HCT116 (cell line): ENCODE results near the gene EPHA3.

Source experiments
- ATF3 ChIP-seq: IDR thresholded peaks from 2 replicates; pipeline ENCODE4 v1.6.1; 2012
- CEBPB ChIP-seq: IDR thresholded peaks from 2 replicates; pipeline ENCODE4 v1.6.1; 2012; ENCODE audit warnings: low read depth
- CTCF ChIP-seq, 3 experiments: fragments of 200-600 bp in 1 of 3; sonication (generic) in 1 of 3; IDR thresholded peaks in 2 of 3; conservative IDR thresholded peaks in 1 of 3; 2 replicates each; pipeline ENCODE4 v1.5.1; 2012 to 2017; ENCODE audit warnings: low read depth in 2 of 3, low read length in 2 of 3, antibody characterized with exemption in 1 of 3, borderline replicate concordance in 1 of 3, control low read depth in 1 of 3, mild to moderate bottlenecking in 1 of 3, mixed read lengths in 1 of 3, mixed run types in 1 of 3, moderate library complexity in 1 of 3; ENCODE audit not compliant: insufficient read depth in 1 of 3
- EGR1 ChIP-seq: IDR thresholded peaks from 2 replicates; pipeline ENCODE4 v1.6.1; 2012; ENCODE audit warnings: low read depth
- EZH2 ChIP-seq: fragments of 200-600 bp; sonication (generic); IDR thresholded peaks from 2 replicates; pipeline ENCODE4 v1.6.1; 2017; ENCODE audit warnings: antibody characterized with exemption, mixed run types
- FOSL1 ChIP-seq: IDR thresholded peaks from 2 replicates; pipeline ENCODE4 v1.6.1; 2012; ENCODE audit warnings: low read depth
- POLR2A ChIP-seq: IDR thresholded peaks from 2 replicates; pipeline ENCODE4 v1.7.0; 2011; ENCODE audit warnings: borderline replicate concordance; ENCODE audit not compliant: insufficient read depth, insufficient read length; ENCODE audit errors: extremely low read depth
- POLR2AphosphoS5 ChIP-seq: IDR thresholded peaks from 2 replicates; pipeline ENCODE4 v1.6.1; 2011; ENCODE audit warnings: mild to moderate bottlenecking, low read depth, low read length, moderate library complexity
- RAD21 ChIP-seq: IDR thresholded peaks from 2 replicates; pipeline ENCODE4 v1.6.1; 2012; ENCODE audit warnings: low read depth, mild to moderate bottlenecking
- SP1 ChIP-seq: IDR thresholded peaks from 2 replicates; pipeline ENCODE4 v1.6.1; 2012; ENCODE audit warnings: low read depth
- YY1 ChIP-seq: IDR thresholded peaks from 2 replicates; pipeline ENCODE4 v1.6.1; 2011; ENCODE audit warnings: low read length, low read depth, moderate library complexity, mild to moderate bottlenecking; ENCODE audit not compliant: insufficient replicate concordance; ENCODE audit errors: extremely low read depth
- ZNF274 ChIP-seq: fragments of 200-500 bp; sonication (Bioruptor generic); IDR thresholded peaks from 2 replicates; pipeline ENCODE4 v1.6.1; 2014; ENCODE audit warnings: mild to moderate bottlenecking, low read depth, low read length, inconsistent platforms

- TF ChIP-seq CTCF (IDR thresholded peaks at IDR 0.05 in 2 of 3, conservative IDR thresholded peaks at IDR 0.05 in 1 of 3; ENCODE audit: borderline replicate concordance in 1 of 3, insufficient read depth in 1 of 3, low read depth in 2 of 3, low read length in 2 of 3) (no peak), ZNF274 (no peak), POLR2AphosphoS5 (no peak), RAD21 (no peak), EGR1 (no peak), ATF3 (no peak), POLR2A (no peak), CEBPB (no peak), YY1 (no peak), EZH2 (no peak), SP1 (no peak), FOSL1 (no peak)
Measured at GRCh38 chr3:89522155-89522554, 414.7 kb downstream of the EPHA3 start.
